Stimulated activated CD4-positive, alpha-beta T cell treated with anti-CD3 and anti-CD28 coated beads, Interleukin-15, amount 100 ng/mL, for 24 hours (primary cell): ENCODE data around the gene CNIH1.

ENCODE experiments used
- DNase-seq: peaks from one replicate; pipeline ENCODE4 v3.0.0-alpha.2; 2020

Gene CNIH1

GRCh38 chr14:54440873-54441868, at the start of gene CNIH1:
Gene CNIH1, minus strand, starts transcription at chr14:54441374. Its CDS starts 47 bp downstream, at chr14:54441327.
- DNase-seq: peak; percentile 93

- DNase-seq: no peak
Observed at GRCh38 chr14:54490445-54491175, 49.4 kb upstream of the CNIH1 start.

GRCh38 chr14:54489731-54490444, 48.7 kb upstream of the CNIH1 start:
- no peak for DNase-seq

- DNase-seq: no peak
Observed at GRCh38 chr14:54489318-54489683, 48.1 kb upstream of the CNIH1 start.

GRCh38 chr14:54488646-54489317, 47.6 kb upstream of the CNIH1 start, which contains the start of gene GMFB:
Gene GMFB, minus strand, starts transcription at chr14:54488980. Its CDS starts 53 bp downstream, at chr14:54488927.
- DNase-seq: peak; percentile 90

GRCh38 chr14:54488318-54488645, 47.1 kb upstream of the CNIH1 start:
- no peak for DNase-seq

- DNase-seq: no peak
Observed at GRCh38 chr14:54487771-54488170, 46.6 kb upstream of the CNIH1 start.

- DNase-seq: no peak
Observed at GRCh38 chr14:54486685-54487084, 45.5 kb upstream of the CNIH1 start.

- DNase-seq: no peak
Observed at GRCh38 chr14:54483846-54484245, 42.7 kb upstream of the CNIH1 start.

- no peak for DNase-seq
Observed at GRCh38 chr14:54483073-54483745, 42.0 kb upstream of the CNIH1 start.

GRCh38 chr14:54481695-54482094, 40.5 kb upstream of the CNIH1 start:
- DNase-seq: no peak

GRCh38 chr14:54480830-54481562, 39.8 kb upstream of the CNIH1 start:
- no peak for DNase-seq

- no peak for DNase-seq
Observed at GRCh38 chr14:54478636-54479215, 37.6 kb upstream of the CNIH1 start.

- no peak for DNase-seq
Observed at GRCh38 chr14:54475911-54476310, 34.7 kb upstream of the CNIH1 start.

GRCh38 chr14:54475187-54475899, 34.2 kb upstream of the CNIH1 start:
- DNase-seq: no peak

- DNase-seq: no peak
Observed at GRCh38 chr14:54474232-54474793, 33.1 kb upstream of the CNIH1 start.

GRCh38 chr14:54472315-54472714, 31.1 kb upstream of the CNIH1 start:
- no peak for DNase-seq

- no peak for DNase-seq
Observed at GRCh38 chr14:54471641-54472040, 30.5 kb upstream of the CNIH1 start.

GRCh38 chr14:54470701-54471100, 29.5 kb upstream of the CNIH1 start:
- no peak for DNase-seq

- no peak for DNase-seq
Observed at GRCh38 chr14:54467280-54467679, 26.1 kb upstream of the CNIH1 start.
